Activated CD8-positive, alpha-beta memory T cell treated with anti-CD3 and anti-CD28 coated beads for 24 hours (primary cell): ENCODE measurements around the gene SIPA1L3.

Experiments
- DNase-seq: peaks from one replicate; pipeline ENCODE4 v3.0.0-alpha.2; 2020

The SIPA1L3 gene

GRCh38 chr19:37947778-37948177, 40.8 kb downstream of the SIPA1L3 start:
- DNase-seq = no peak

GRCh38 chr19:37948362-37948761, 41.4 kb downstream of the SIPA1L3 start:
- DNase-seq = no peak

DNA sequence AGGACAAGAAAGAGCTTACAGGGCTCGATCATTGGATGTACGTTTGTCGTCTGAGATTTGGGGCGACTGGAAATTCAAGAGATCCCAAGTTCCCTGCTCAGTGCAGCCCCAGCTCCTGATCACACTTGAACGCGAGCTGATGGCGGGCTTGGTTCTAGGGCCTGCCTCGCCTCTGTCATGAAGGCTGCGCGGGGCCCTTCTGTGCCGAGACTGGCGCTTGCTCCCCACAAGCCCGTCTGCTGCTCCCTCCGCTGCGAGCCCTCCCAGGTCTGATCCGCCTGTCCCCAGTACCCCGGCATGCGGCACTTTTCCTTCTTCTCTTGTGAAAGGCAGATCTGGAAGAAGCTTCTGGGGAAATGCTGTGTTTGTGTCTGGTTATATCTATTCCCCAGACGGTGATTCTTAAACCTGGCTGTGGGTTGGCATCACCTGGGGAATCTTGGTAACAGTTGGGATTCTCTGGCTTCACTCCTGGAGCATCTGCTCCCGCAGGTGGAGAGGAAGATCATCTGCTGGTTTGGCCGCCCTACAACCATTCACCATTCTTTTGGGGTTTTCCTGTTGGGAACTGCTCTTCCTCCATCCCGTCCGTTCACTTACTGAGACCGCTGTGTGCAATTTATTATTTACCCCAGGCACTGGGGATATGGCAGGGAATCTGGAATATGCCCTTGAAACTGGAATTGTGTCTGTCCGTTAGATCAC, 43.6 kb downstream of the SIPA1L3 start:
- DNase-seq = no peak

DNA sequence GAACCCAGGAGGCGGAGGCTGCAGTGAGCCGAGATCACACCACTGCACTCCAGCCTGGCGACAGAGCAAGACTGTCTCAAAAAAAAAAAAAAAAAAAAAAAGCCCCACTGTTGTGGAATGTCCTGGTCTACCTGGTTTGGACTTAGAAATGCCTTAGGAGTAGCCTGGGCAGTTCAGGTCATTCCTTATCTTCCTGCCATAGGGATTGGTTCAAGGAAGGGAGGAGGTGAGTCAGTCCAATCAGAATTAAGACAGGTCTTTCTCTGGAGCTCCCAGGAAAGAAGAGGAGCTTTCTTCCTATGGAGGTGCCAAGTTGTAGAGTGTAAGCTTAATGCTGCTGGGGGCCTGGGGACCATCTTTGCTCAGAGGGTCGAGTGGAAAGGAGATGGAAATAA, 44.8 kb downstream of the SIPA1L3 start:
- DNase-seq = no peak

DNA sequence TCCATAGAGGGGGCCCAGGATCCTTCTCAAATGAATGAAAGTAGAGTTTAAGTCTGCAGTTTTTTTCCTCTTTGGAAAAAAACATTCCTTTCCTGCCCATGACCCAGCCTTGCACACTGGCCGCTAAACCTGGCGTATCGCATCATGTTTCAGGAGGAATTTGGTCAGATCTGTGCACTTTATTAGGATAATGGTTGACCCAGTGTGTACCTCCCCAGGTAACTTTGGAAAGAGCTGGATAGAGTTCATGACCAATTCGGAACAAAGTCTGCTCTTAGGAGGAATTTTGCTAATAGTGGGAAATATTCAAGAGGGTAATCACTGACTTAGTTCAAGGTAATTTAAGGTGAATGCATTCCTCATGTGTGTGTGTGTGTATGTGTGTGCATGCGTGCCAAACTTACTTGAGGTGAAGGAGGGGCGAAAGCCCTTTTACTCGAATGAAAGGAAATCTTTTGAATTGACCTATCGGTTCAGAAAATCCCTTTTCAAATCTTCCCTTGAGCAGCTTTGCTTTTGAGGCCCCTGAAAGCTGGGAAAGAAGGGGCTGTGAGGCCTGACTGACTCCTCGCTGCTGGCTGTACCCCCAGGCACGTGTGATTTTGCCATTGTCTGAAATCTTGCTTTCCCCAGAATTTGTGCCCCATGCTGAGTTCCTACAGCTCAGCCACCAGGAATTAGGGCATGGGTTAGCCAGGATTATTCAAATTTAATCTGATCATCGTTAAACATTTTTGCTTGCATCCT, 46.3 kb downstream of the SIPA1L3 start:
- DNase-seq = no peak

GRCh38 chr19:37953918-37954303, 46.9 kb downstream of the SIPA1L3 start:
- no peak for DNase-seq

GRCh38 chr19:37954421-37954874, 47.4 kb downstream of the SIPA1L3 start:
- DNase-seq = no peak

DNA sequence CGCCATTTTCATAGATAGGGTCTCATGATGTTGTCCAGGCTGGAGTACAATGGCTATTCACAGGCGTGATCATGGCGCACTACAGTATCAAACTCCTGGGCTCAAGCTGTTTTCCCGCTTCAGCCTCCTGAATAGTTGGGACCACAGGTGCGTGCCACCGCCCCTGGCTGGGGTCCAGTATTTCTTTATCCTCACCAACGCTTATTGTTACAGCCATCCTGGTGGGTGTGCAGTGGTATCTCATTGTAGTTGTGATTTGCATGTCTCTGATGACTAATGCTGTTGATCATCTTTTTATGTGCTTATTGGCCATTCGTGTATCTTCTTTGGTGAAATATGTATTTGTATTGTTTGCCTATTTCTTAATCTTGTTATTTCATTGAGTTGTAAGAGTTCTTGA, 49.0 kb downstream of the SIPA1L3 start:
- no peak for DNase-seq

DNA sequence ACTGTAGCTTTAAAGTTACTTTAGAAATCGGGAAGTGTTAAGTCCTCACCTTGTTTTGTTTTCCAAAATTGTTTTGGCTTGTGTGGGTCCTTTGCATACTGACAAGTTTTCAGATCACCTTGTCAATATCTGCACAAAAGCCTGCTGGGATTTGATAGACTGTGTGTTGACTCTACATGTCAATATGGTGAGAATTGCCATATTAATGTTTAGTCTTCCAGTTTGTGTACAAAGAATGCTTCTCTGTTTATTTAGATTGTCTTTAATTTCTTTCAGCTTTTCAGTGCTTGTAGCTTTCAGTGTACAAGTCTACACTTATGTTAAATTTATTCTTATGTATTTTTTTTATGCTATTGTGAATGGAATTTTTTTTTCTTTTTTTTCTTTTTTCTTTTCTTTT, 50.2 kb downstream of the SIPA1L3 start:
- no peak for DNase-seq

- no peak for DNase-seq
These were observed 52.7 kb downstream of the SIPA1L3 start for GRCh38 chr19:37959665-37960114.

GRCh38 chr19:37961198-37961597, 54.2 kb downstream of the SIPA1L3 start:
- DNase-seq = no peak

GRCh38 chr19:37963190-37963936, 56.4 kb downstream of the SIPA1L3 start:
- DNase-seq = no peak

- no peak for DNase-seq
These were observed 57.1 kb downstream of the SIPA1L3 start for GRCh38 chr19:37964109-37964508.

DNA sequence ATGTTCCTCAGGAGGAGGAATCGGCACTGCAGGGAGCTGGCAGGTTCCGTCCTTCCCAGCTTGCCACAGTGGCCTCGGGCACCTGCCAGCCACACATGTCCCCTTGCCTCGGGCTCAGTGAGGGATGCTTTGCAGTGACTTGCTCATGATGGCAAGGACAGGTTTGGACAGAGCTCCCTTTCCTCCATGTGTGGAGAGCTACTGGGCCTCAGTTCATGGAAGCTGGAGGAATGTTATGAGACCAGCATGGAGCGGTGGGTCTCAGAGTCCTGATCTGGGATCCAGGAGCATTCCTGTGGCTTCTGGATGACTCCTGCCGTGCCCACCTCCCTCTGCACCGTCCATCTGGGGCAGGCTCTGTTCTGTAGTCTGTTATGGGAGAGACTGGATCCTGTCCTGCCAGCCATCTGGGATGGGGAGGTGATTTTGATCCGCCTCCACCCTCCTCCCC, 59.2 kb downstream of the SIPA1L3 start:
- no peak for DNase-seq

DNA sequence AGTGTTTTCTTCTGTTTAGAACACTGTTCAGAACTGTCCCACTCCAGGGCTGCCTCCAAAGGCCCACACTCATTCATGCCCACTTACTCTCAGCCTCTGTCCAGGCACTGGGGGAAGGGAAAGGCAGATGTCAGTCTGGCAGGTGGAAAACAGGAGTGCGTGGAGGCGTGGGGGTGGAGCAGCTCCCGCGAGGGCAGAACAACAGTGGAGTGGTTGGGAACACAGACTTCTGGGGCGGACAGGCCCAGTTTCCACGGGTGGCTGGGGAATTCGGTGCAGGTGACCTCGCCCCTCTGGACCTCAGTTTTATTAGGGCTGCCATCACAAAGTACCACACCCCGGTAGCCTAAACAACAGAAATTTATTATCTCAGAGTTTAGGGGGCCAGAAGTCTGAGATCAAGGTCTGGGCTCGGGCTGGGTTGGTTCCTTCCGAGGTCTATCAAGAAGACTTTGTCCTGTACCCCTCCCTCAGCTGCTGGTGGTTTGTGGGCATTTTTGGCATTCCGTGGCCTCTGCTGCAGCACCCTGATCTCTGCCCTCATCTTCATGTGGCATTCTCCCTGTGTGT, 59.7 kb downstream of the SIPA1L3 start:
- no peak for DNase-seq

DNA sequence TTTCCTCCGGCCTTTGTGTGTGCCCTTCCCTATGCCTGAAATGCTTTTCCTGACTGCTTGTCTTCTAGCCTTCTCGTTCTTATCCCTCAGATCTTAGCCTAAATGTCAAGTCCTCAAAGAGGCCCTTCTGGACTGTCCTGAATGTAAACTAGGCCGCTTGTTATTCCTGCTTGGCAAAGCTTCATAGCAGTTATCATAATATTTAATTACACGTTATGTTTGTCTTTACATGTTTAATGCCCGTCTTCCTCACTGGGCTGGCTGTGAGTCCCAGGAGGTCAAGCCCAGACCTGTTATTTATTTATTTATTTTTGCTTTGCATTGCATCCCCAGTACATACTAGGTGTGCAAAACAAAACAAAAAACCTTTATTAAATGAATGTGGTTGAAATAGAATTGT, 62.7 kb downstream of the SIPA1L3 start:
- no peak for DNase-seq

GRCh38 chr19:37970699-37971098, 63.7 kb downstream of the SIPA1L3 start:
- no peak for DNase-seq

DNA sequence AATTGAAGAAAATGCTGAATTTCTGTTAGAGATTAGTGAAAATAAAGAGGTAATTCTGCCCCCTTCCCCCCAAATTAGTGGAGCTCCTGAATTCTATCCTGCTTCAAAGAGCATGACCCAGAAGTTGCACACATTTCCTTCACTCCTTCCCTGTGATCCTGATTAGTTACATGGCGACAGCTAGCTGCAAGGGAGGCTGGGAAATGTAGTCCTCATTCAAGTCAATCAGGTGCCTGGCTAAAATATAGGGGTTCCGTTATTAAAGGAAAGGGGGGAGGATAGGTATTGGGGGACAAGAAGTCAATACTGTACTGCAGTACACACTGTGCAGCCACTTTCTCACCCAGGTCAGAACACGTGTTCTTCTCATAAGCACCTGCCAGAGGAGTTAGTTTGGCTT, 65.8 kb downstream of the SIPA1L3 start:
- DNase-seq = no peak

DNA sequence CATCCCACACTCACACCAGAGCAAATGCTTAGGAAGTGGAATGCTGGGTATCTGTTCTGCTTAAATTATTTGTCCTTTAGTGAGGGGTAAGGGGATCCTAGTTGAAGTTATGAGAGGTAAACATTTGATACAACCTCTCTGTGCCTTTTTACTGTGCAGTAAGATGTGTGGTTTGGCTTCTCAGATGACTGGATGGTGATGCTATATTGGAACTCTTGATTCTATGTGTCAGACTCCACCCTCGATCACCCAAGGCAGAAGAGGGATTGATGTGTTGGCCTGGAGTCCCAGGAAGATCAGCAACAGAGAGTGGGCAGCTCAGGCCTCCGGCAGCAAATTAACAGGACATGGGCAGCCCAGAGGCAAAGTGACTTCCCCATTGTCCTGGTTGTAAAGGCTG, 66.7 kb downstream of the SIPA1L3 start:
- no peak for DNase-seq

- no peak for DNase-seq
These were observed 68.1 kb downstream of the SIPA1L3 start for GRCh38 chr19:37975071-37975470.

- no peak for DNase-seq
These were observed 68.8 kb downstream of the SIPA1L3 start for GRCh38 chr19:37975596-37976515.

DNA sequence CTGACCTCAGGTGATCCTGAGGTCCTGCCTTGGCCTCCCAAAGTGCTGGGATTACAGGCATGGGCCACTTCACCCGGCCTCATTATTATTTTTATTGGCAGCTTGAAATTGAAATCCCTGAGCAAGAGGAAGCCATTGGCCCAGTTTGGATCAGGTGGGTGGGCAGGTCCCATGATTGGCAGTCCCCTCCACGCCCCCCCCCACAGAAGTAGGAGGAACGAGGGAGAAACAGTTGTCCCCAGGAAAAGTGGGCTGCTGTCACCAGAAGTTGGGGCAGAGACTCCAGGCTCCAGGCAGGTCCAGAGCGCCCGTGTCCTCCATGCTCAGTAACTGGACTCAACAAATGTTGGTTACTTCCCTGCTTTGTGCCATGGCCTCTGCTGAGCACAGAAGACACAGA, 70.4 kb downstream of the SIPA1L3 start:
- DNase-seq = no peak
